ENCODE measurements around the gene MCF2L.

GRCh38 chr13:113148407-113148806 is 179.4 kb downstream of the MCF2L start:
- TF ChIP-seq, protein P1, sequence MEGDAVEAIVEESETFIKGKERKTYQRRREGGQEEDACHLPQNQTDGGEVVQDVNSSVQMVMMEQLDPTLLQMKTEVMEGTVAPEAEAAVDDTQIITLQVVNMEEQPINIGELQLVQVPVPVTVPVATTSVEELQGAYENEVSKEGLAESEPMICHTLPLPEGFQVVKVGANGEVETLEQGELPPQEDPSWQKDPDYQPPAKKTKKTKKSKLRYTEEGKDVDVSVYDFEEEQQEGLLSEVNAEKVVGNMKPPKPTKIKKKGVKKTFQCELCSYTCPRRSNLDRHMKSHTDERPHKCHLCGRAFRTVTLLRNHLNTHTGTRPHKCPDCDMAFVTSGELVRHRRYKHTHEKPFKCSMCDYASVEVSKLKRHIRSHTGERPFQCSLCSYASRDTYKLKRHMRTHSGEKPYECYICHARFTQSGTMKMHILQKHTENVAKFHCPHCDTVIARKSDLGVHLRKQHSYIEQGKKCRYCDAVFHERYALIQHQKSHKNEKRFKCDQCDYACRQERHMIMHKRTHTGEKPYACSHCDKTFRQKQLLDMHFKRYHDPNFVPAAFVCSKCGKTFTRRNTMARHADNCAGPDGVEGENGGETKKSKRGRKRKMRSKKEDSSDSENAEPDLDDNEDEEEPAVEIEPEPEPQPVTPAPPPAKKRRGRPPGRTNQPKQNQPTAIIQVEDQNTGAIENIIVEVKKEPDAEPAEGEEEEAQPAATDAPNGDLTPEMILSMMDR (IDR thresholded peaks at IDR 0.05): no peak
- TF ChIP-seq POLR2AphosphoS5 (IDR thresholded peaks at IDR 0.05) (no peak), POLR2A (IDR thresholded peaks at IDR 0.05) (no peak)

Measured in transverse colon (tissue), 4 donors.